HUES6 (cell line): ENCODE measurements around the gene SEC22C.
"Not testable (repeated sequence)": the region's sequence is repeated elsewhere in the genome, so short reads cannot be mapped to it uniquely, and the experiment has no call there.

Source experiments
- H3K27ac ChIP-seq: 2 replicates; pipeline ENCODE4 v1.7.0; 2013; ENCODE audit warnings: low read depth, mild to moderate bottlenecking, low read length, inconsistent platforms
- H3K27me3 ChIP-seq: 2 replicates; pipeline ENCODE4 v1.6.1; 2013; ENCODE audit warnings: low read length; ENCODE audit not compliant: control insufficient read depth, insufficient read depth
- H3K36me3 ChIP-seq: 2 replicates; pipeline ENCODE4 v1.6.1; 2013; ENCODE audit warnings: low read length; ENCODE audit not compliant: control insufficient read depth, insufficient read depth
- H3K4me1 ChIP-seq: 2 replicates; pipeline ENCODE4 v1.6.1; 2013; ENCODE audit warnings: low read length; ENCODE audit not compliant: control insufficient read depth, insufficient read depth
- H3K4me3 ChIP-seq: 2 replicates; pipeline ENCODE4 v1.5.1; 2013; ENCODE audit warnings: low read depth, low read length
- H3K9ac ChIP-seq: one replicate; pipeline ENCODE4 v1.6.1; 2013; ENCODE audit warnings: mild to moderate bottlenecking, low read length
- H3K9me3 ChIP-seq: 2 replicates; pipeline ENCODE4 v1.6.1; 2013; ENCODE audit warnings: low read depth, low read length; ENCODE audit not compliant: control insufficient read depth, insufficient read depth

Gene SEC22C

GRCh38 chr3:42600111-42600957 is 18.6 kb upstream of the SEC22C start, which contains the start of gene NKTR:
Gene NKTR (plus strand): TSS chr3:42600686. CDS start chr3:42601007, 321 bp downstream.
- Histone ChIP-seq H3K9me3 (no peaks in the 10 kb centered on the region), H3K9ac (peak within 1 kb of the TSS; percentile 95), H3K4me3 (peak within 1 kb of the TSS; percentile 81), H3K36me3 (peaks cover 16% of the 10 kb centered on the region), H3K27ac (peak within 1 kb of the TSS; percentile 78), H3K4me1 (peaks cover 4% of the 10 kb centered on the region; the same call in 1 of the 2 replicates), H3K27me3 (no peaks in the 10 kb centered on the region)

- Histone ChIP-seq H3K36me3 (peaks cover 32% of the 10 kb centered on the region), H3K4me1 (peaks cover 11% of the 10 kb centered on the region; the same call in 1 of the 2 replicates)
- H3K27ac ChIP-seq, H3K4me3 ChIP-seq, H3K9me3 ChIP-seq, H3K9ac ChIP-seq, H3K27me3 ChIP-seq: not testable (repeated sequence)
These were observed 15.3 kb upstream of the SEC22C start for GRCh38 chr3:42597098-42597497.

GRCh38 chr3:42595682-42596081 is 13.9 kb upstream of the SEC22C start:
- Histone ChIP-seq H3K4me3 (no peak overlapping the region), H3K4me1 (peaks cover 16% of the 10 kb centered on the region; the same call in 1 of the 2 replicates), H3K27me3 (no peaks in the 10 kb centered on the region), H3K9ac (no peak overlapping the region), H3K27ac (no peak overlapping the region), H3K9me3 (no peaks in the 10 kb centered on the region), H3K36me3 (peaks cover 32% of the 10 kb centered on the region)

DNA sequence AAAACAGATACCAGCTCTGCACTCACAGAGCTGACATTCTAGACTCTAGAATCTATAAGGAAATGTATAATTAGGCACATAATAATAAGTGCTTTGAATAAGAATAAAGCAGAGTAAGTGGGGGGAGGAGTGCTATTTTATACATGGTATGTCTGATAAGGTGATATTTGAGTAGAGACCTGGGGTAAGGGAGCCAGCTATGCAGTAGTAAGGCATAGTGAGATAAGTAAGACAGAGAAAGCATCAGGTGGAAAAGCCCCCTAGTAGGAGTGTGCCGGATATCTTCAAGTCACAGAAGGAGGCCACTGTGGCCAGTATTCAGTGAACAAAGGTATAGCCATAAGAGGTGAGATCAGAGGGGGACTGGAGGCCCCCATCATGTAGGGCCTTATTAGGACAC is 11.9 kb upstream of the SEC22C start:
- Histone ChIP-seq H3K4me1 (peaks cover 22% of the 10 kb centered on the region; the same call in 1 of the 2 replicates), H3K9me3 (no peaks in the 10 kb centered on the region), H3K36me3 (peaks cover 32% of the 10 kb centered on the region), H3K9ac (no peak overlapping the region), H3K27me3 (no peaks in the 10 kb centered on the region), H3K27ac (no peak overlapping the region), H3K4me3 (no peak overlapping the region)

DNA sequence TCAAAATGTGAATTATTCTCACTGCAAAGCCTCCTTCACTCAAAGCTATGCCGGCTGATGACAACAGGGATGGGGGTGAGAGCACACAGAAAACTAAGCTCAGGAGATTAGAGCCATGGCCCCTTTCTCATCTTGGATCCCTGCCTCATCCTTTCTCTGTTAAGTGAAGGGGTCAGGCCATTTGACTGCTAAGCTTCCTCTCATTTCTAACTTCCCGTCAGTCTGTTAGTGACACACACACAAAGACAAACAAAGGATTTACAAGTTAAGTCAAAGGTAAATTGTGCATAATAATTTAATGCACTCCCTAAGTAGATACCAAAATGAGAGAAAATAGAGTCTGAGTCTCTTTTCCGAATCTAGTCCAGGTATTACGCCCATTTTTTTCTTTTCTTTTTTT is 10.0 kb upstream of the SEC22C start:
- Histone ChIP-seq H3K27ac (peak overlapping the region; percentile 74; the same call in 1 of the 2 replicates), H3K9me3 (no peaks in the 10 kb centered on the region), H3K27me3 (no peaks in the 10 kb centered on the region), H3K4me1 (peaks cover 22% of the 10 kb centered on the region; the same call in 1 of the 2 replicates), H3K36me3 (peaks cover 30% of the 10 kb centered on the region), H3K9ac (peak overlapping the region; percentile 92), H3K4me3 (peak overlapping the region; percentile 78)

DNA sequence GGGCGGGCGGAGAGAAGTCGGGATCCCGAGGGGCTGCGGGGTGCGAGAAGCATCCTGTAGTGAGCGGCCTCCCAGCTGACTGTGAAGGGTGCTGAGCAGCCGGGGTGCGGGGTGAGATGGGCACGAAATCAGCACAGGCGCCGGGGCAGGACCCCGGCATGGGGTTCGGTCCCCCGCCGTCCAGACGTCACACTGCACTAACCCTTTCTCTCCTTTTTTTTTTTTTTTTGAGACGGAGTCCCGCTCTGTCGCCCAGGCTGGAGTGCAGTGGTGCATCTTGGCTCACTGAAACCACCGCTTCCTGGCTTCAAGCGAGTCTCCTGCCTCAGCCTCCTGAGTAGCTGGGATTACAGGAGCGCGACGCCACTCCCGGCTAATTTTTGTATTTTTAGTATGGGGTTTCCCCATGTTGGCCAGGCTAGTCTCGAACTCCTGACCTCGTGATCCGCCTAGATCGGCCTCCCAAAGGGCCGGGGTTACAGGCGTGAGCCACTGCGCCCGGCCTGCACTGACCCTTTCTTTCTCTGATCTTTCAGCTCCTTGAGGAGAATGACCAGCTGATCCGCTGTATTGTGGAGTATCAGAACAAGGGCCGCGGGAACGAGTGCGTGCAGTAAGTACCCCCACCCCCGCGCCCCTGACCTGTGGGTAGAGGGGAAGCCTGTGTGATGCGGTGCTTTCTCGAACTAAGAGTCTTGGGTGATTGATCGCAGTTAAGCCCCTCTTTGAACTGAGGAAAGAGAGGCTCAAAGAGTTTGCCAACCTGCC is 9.4 kb upstream of the SEC22C start:
- Histone ChIP-seq H3K9me3 (no peaks in the 10 kb centered on the region), H3K27ac (peak overlapping the region; percentile 74), H3K4me3 (peak overlapping the region; percentile 78), H3K9ac (peak overlapping the region; percentile 92), H3K36me3 (peaks cover 29% of the 10 kb centered on the region), H3K4me1 (peaks cover 22% of the 10 kb centered on the region; the same call in 1 of the 2 replicates), H3K27me3 (no peaks in the 10 kb centered on the region)

- H3K27me3 ChIP-seq = no peaks in the 10 kb centered on the region
- peak overlapping the region; percentile 1; the same call in 1 of the 2 replicates for H3K27ac ChIP-seq
- H3K36me3 ChIP-seq = peaks cover 16% of the 10 kb centered on the region
- peak overlapping the region; percentile 37 for H3K9ac ChIP-seq
- peak overlapping the region; percentile 78; the same call in 1 of the 2 replicates for H3K4me3 ChIP-seq
- H3K9me3 ChIP-seq = no peaks in the 10 kb centered on the region
- peaks cover 17% of the 10 kb centered on the region; the same call in 1 of the 2 replicates for H3K4me1 ChIP-seq
These were observed 7.8 kb upstream of the SEC22C start for GRCh38 chr3:42589382-42590109.

GRCh38 chr3:42588625-42589024 is 6.9 kb upstream of the SEC22C start:
- Histone ChIP-seq H3K9me3 (no peaks in the 10 kb centered on the region), H3K27ac (no peak overlapping the region), H3K4me1 (0 out of 2 replicates have a peak, but pooled peaks cover 11% of the 10 kb centered on the region), H3K9ac (no peak overlapping the region), H3K27me3 (no peaks in the 10 kb centered on the region), H3K4me3 (no peak overlapping the region), H3K36me3 (peaks cover 7% of the 10 kb centered on the region; the same call in 1 of the 2 replicates)

GRCh38 chr3:42582474-42583070 is 805 bp upstream of the SEC22C start:
- Histone ChIP-seq H3K9me3 (no peaks in the 10 kb centered on the region), H3K4me1 (peaks cover 18% of the 10 kb centered on the region), H3K9ac (peak overlapping the region; percentile 75), H3K4me3 (peak overlapping the region; percentile 81), H3K27ac (peak overlapping the region; percentile 29; the same call in 1 of the 2 replicates), H3K27me3 (no peaks in the 10 kb centered on the region), H3K36me3 (peaks cover 5% of the 10 kb centered on the region)

- Histone ChIP-seq H3K27me3 (no peaks in the 10 kb centered on the region), H3K9ac (peak overlapping the region; percentile 75), H3K9me3 (no peaks in the 10 kb centered on the region), H3K36me3 (peaks cover 8% of the 10 kb centered on the region), H3K4me1 (peaks cover 18% of the 10 kb centered on the region), H3K27ac (peak overlapping the region; percentile 85; the same call in 1 of the 2 replicates), H3K4me3 (peak overlapping the region; percentile 81)
These were observed 413 bp downstream of the SEC22C start for GRCh38 chr3:42581400-42581708.
